ENCODE results near the gene PSAPL1.

DNA sequence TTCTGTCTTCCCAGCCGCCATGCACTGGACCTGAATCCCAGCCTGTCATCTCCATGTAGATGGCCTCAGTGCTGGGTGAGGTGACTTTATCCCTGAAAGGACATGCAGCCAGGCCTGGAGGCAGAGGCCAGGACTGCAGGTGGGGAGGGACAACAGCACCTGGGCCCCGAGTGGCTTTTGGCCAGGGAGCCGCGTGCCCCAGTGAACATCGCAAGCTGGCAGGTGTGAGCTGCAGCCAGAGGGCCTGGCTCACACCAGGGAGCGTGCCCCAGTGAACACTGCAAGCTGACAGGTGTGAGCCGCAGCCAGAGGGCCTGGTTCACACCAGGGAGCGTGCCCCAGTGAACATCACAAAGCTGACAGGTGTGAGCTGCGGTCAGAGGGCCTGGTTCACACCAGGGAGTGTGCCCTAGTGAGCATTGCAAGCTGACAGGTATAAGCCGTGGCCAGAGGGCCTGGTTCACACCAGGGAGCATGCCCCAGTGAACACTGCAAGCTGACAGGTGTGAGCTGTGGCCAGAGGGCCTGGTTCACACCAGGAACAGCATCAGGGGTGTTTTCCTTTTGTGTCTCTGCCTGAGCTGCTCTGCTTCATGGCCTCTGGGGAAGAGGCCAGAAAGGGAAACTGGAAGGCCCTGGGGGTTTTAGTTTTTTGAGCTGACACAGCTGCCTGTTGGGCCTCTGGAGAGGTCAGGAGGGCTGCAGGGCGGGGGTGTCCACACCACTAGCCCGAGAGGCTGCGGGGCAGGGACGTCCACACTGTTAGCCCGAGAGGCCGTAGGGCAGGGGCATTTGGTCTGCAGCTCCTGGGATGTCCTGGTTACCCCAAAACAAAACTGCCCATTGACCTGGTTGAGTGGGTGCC lies 22.7 kb upstream of the PSAPL1 start:
- TF ChIP-seq, protein P1, sequence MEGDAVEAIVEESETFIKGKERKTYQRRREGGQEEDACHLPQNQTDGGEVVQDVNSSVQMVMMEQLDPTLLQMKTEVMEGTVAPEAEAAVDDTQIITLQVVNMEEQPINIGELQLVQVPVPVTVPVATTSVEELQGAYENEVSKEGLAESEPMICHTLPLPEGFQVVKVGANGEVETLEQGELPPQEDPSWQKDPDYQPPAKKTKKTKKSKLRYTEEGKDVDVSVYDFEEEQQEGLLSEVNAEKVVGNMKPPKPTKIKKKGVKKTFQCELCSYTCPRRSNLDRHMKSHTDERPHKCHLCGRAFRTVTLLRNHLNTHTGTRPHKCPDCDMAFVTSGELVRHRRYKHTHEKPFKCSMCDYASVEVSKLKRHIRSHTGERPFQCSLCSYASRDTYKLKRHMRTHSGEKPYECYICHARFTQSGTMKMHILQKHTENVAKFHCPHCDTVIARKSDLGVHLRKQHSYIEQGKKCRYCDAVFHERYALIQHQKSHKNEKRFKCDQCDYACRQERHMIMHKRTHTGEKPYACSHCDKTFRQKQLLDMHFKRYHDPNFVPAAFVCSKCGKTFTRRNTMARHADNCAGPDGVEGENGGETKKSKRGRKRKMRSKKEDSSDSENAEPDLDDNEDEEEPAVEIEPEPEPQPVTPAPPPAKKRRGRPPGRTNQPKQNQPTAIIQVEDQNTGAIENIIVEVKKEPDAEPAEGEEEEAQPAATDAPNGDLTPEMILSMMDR (IDR thresholded peaks at IDR 0.05): no peak
- TF ChIP-seq POLR2AphosphoS5 (IDR thresholded peaks at IDR 0.05; ENCODE audit: low read depth, low read length): no peak
- TF ChIP-seq, protein P2, sequence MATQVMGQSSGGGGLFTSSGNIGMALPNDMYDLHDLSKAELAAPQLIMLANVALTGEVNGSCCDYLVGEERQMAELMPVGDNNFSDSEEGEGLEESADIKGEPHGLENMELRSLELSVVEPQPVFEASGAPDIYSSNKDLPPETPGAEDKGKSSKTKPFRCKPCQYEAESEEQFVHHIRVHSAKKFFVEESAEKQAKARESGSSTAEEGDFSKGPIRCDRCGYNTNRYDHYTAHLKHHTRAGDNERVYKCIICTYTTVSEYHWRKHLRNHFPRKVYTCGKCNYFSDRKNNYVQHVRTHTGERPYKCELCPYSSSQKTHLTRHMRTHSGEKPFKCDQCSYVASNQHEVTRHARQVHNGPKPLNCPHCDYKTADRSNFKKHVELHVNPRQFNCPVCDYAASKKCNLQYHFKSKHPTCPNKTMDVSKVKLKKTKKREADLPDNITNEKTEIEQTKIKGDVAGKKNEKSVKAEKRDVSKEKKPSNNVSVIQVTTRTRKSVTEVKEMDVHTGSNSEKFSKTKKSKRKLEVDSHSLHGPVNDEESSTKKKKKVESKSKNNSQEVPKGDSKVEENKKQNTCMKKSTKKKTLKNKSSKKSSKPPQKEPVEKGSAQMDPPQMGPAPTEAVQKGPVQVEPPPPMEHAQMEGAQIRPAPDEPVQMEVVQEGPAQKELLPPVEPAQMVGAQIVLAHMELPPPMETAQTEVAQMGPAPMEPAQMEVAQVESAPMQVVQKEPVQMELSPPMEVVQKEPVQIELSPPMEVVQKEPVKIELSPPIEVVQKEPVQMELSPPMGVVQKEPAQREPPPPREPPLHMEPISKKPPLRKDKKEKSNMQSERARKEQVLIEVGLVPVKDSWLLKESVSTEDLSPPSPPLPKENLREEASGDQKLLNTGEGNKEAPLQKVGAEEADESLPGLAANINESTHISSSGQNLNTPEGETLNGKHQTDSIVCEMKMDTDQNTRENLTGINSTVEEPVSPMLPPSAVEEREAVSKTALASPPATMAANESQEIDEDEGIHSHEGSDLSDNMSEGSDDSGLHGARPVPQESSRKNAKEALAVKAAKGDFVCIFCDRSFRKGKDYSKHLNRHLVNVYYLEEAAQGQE (IDR thresholded peaks at IDR 0.05; ENCODE audit: insufficient read depth in 1 of 2, low read depth in 2 of 2, low read length in 1 of 2): no peak
